NCI-H1105 (cell line): ENCODE results near the gene TBCK.
"Not testable (repeated sequence)": the region's sequence is repeated elsewhere in the genome, so short reads cannot be mapped to it uniquely, and the experiment has no call there.

Experiments used
- DNase-seq: peaks from one replicate; lab custom pipeline; 2025; lab: John Stamatoyannopoulos, UW

Gene TBCK

GRCh38 chr4:106114270-106114669, 201.7 kb downstream of the TBCK start:
- DNase-seq, result no peak

- not testable (repeated sequence) for DNase-seq
These were observed 204.1 kb downstream of the TBCK start for GRCh38 chr4:106111778-106112469.

- no peak for DNase-seq
These were observed 206.1 kb downstream of the TBCK start for GRCh38 chr4:106109929-106110328.

- no peak for DNase-seq
These were observed 210.3 kb downstream of the TBCK start for GRCh38 chr4:106105697-106106096.

GRCh38 chr4:106104276-106104675, 211.7 kb downstream of the TBCK start:
- no peak for DNase-seq

- DNase-seq, result no peak
These were observed 219.6 kb downstream of the TBCK start for GRCh38 chr4:106096454-106096853.

- no peak for DNase-seq
These were observed 220.6 kb downstream of the TBCK start for GRCh38 chr4:106095408-106095807.

GRCh38 chr4:106092361-106093040, 223.5 kb downstream of the TBCK start:
- no peak for DNase-seq

GRCh38 chr4:106090826-106091225, 225.2 kb downstream of the TBCK start:
- DNase-seq, result no peak

GRCh38 chr4:106083065-106083464, 232.9 kb downstream of the TBCK start:
- no peak for DNase-seq

- DNase-seq, result no peak
These were observed 235.6 kb downstream of the TBCK start for GRCh38 chr4:106080376-106080775.

- DNase-seq, result no peak
These were observed 236.4 kb downstream of the TBCK start for GRCh38 chr4:106079616-106080015.

GRCh38 chr4:106065018-106065417, 251.0 kb downstream of the TBCK start:
- DNase-seq, result no peak

- DNase-seq, result no peak
These were observed 253.0 kb downstream of the TBCK start for GRCh38 chr4:106063009-106063408.

- DNase-seq, result no peak
These were observed 253.5 kb downstream of the TBCK start for GRCh38 chr4:106062452-106062875.

GRCh38 chr4:106058921-106059320, 257.1 kb downstream of the TBCK start:
- no peak for DNase-seq

GRCh38 chr4:106056914-106057313, 259.1 kb downstream of the TBCK start:
- no peak for DNase-seq

- no peak for DNase-seq
These were observed 264.5 kb downstream of the TBCK start for GRCh38 chr4:106051514-106051913.

GRCh38 chr4:106049490-106049889, 266.5 kb downstream of the TBCK start:
- DNase-seq, result no peak

GRCh38 chr4:106048250-106048971, 267.6 kb downstream of the TBCK start:
- DNase-seq, result no peak

- no peak for DNase-seq
These were observed 269.9 kb downstream of the TBCK start for GRCh38 chr4:106046083-106046482.

- DNase-seq, result no peak
These were observed 274.6 kb downstream of the TBCK start for GRCh38 chr4:106041294-106042002.
